Right lobe of liver (tissue), 6 donors: ENCODE results near the gene SPOCD1. TPM values are rescaled to one million over a fixed set of nuclear protein-coding genes. Genes with fewer than 3 reads are reported as not detected.
A peak's percentile ranks its signal among the peaks of the same experiment; 100 is the strongest.

Source experiments
- ATAC-seq, 4 donors: fragments of 200-7000 bp; cut with Tn5 transposase; one replicate each; pipeline ENCODE4 v1.9.1; 2020; ENCODE audit warnings: mild to moderate bottlenecking in 4 of 4, moderate library complexity in 4 of 4
- DNase-seq, 3 donors: peaks; one replicate each; pipeline ENCODE4 v3.0.0-alpha.2; 2020
- H3K27ac ChIP-seq, 3 donors: fragments of 200-600 bp; one replicate each; pipeline ENCODE4 v1.8.0; 2022
- H3K27me3 ChIP-seq, 2 donors: fragments of 200-600 bp; one replicate each; pipeline ENCODE4 v1.8.0; 2022
- H3K36me3 ChIP-seq, 4 donors: fragments of 200-600 bp; sonication (generic) in 1 of 4; one replicate each; pipeline versions ENCODE4 v1.5.1 to v1.8.0; 2017 to 2022; ENCODE audit warnings: control low read depth in 1 of 4
- H3K4me1 ChIP-seq, 4 donors: fragments of 200-600 bp; sonication (generic) in 1 of 4; one replicate each; pipeline versions ENCODE4 v1.5.1 to v1.8.0; 2017 to 2022; ENCODE audit warnings: control low read depth in 1 of 4
- H3K4me3 ChIP-seq, 3 donors: fragments of 200-600 bp; one replicate each; pipeline ENCODE4 v1.8.0; 2022
- H3K9me3 ChIP-seq, 4 donors: fragments of 200-600 bp; sonication (generic) in 1 of 4; one replicate each; pipeline versions ENCODE4 v1.5.1 to v1.8.0; 2017 to 2022; ENCODE audit warnings: control low read depth in 1 of 4
- POLR2A ChIP-seq: fragments of 450-650 bp; IDR thresholded peaks from one replicate; pipeline ENCODE4 v1.6.1; 2017; ENCODE audit warnings: antibody characterized with exemption, mild to moderate bottlenecking
- WGBS: methylation state at CpG from one replicate; pipeline ENCODE4 v1.1.6; 2018; ENCODE audit warnings: low coverage, low lambda C conversion rate; ENCODE audit not compliant: insufficient coverage; ENCODE audit errors: missing lambda C conversion rate; 5-methylcytosine and 5-hydroxymethylcytosine counted together
- intact Hi-C, 2 donors: fragments of 100-400 bp; cut with DNase I; formaldehyde crosslinking; loops; one replicate each; pipeline versions ENCODE4 v1.11.2 to v1.14.1; 2022
- total RNA-seq, 6 experiments: library from RNA; depleted of rRNA in 2 of 6; stranded (reverse); fragments of >200 nt in 2 of 6; fragmentation: NEBNext Ultra II Directional in 3 of 6; extraction: Animal tissue kit (Norgen Biotek cat#: 25700) in 3 of 6; gene quantifications; one replicate each; pipeline versions ENCODE4 v1.1.0 to v1.2.4, GENCODE V29; 2016 to 2023
- TF ChIP-seq, protein P1 (sequence below), 4 donors: fragments of 200-600 bp in 3 of 4; fragments of 450-650 bp in 1 of 4; IDR thresholded peaks; one replicate each; pipeline versions ENCODE4 v1.5.1 to v1.8.0; 2016 to 2022; ENCODE audit warnings: antibody characterized with exemption in 4 of 4, mild to moderate bottlenecking in 2 of 4
- donor health status: DM: no; HTN: yes; CAD: no.
- donor health status: DM: no; HTN: no; CAD: no.
- donor health status: DM: no; HTN: no; CAD: no.
- donor health status: DM: no; HTN: yes; CAD: no.
- donor health status: DM: no; HTN: yes; CAD: no.

Gene SPOCD1
- total RNA-seq, 6 experiments from 2014 or later = 0.15 to 0.74 (median 0.36) TPM; not detected in 2

DNA sequence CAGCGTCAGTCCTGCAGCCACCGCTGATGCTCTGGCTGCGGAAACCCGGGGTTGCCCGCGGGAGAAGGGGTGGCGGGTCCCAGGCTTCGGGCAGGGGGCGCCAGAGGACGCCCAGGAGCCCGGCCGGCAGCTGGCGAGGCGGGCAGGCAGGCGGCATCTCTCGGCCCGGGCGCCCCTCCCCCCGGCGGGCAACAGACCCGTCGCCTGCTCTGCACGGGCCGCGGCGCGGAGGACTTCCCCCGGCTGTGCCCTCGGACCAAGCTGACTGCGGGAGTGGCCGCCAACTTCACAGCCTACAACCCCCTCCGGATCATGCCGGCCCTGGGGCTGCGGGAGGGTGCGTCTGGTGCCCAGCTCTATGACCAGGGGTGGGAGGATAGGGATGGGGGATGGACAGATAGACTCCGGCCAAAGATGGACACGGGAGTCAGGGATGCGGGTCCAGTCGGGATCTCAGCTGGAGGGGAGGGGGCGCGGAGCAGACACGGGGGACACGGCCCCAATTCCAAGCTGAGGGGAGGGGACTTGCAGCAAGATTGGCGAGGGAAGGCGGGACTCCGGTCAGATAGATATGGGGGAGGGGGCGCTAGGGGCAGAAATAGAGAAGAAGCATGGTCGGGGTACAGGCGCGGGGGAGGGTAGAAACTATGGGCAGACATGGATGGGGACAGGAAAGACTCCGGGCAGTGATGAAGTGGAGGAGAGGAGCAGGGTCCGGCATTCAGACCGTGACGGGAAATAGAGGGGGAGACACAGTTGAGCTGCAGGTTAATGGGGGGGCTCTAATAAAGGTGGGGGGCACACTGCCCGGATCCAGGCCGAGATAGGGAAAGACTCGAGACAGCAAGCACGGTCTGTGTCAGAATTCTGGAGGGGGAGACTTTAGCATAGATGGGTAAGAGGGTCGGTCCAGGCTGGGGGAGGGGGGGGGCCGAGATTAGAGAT, 52.8 kb downstream of the SPOCD1 start:
- Histone ChIP-seq H3K27me3 (peaks cover 4 to 16% of the 10 kb centered on the region in 2 donors), H3K4me1 (peaks cover 0 to 12% (median 0%) of the 10 kb centered on the region in 4 donors), H3K36me3 (no peaks in the 10 kb centered on the region), H3K27ac (no peak overlapping the region), H3K9me3 (no peaks in the 10 kb centered on the region), H3K4me3 (no peak overlapping the region)
- intact Hi-C loops = no loop called here
- no peak for TF ChIP-seq POLR2A
- TF ChIP-seq, protein P1, sequence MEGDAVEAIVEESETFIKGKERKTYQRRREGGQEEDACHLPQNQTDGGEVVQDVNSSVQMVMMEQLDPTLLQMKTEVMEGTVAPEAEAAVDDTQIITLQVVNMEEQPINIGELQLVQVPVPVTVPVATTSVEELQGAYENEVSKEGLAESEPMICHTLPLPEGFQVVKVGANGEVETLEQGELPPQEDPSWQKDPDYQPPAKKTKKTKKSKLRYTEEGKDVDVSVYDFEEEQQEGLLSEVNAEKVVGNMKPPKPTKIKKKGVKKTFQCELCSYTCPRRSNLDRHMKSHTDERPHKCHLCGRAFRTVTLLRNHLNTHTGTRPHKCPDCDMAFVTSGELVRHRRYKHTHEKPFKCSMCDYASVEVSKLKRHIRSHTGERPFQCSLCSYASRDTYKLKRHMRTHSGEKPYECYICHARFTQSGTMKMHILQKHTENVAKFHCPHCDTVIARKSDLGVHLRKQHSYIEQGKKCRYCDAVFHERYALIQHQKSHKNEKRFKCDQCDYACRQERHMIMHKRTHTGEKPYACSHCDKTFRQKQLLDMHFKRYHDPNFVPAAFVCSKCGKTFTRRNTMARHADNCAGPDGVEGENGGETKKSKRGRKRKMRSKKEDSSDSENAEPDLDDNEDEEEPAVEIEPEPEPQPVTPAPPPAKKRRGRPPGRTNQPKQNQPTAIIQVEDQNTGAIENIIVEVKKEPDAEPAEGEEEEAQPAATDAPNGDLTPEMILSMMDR (IDR thresholded peaks at IDR 0.05) = peak; percentile 30 to 46 (median 34)
- DNase-seq (peak in 1 of 3 donors; percentile 50), ATAC-seq (peak; percentile 53 to 65 (median 56))
- WGBS = 1% methylated on average over 31 of the region's 60 CpGs

DNA sequence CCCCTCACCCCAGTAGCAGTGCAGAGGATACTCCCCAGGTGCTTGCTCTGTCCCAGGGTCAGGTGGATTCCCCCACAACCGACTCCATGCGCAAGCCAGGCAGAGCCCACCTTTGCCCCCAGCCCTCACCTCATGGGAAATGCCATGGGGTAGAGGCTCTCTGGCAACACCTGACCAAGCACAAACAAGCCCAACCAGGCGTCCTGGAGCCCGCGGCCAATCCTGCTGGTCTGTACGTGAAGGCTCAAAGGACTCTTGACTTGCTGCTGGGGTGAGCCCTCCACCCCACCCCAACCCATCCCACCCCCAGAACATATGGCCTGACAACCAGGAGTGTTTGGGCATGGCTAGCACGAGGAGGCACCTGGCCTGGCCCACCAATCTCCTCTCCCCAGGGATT, 53.5 kb downstream of the SPOCD1 start:
- intact Hi-C loops = no loop called here
- H3K4me3 ChIP-seq = no peak overlapping the region
- no peak for DNase-seq
- WGBS = 11% methylated on average over 4 of the region's 7 CpGs
- no peaks in the 10 kb centered on the region for H3K36me3 ChIP-seq
- H3K27me3 ChIP-seq = peaks cover 4 to 16% of the 10 kb centered on the region in 2 donors
- ATAC-seq = no peak
- H3K27ac ChIP-seq = no peak overlapping the region
- peaks cover 0 to 12% (median 0%) of the 10 kb centered on the region in 4 donors for H3K4me1 ChIP-seq
- H3K9me3 ChIP-seq = no peaks in the 10 kb centered on the region
- TF ChIP-seq, protein P1 (IDR thresholded peaks at IDR 0.05) = no peak
- no peak for TF ChIP-seq POLR2A

DNA sequence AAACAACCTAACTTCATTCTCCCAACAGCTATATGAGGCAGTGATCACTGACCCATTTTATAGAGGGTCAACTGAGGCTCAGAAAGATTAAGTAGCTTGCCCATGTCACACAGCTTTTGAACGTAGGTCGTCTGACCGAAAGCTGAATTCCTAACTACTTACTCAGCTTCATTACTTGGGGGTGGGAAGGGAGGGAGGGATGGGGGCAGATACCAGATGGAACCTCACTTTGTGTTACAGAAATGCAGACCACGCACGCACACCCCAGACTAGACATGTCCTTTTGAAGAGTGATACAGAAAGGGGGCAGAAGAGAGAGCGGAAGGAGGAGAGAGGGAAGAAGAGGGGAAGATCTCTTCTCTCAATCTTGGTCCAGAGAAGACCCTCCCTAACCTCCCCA, 53.9 kb downstream of the SPOCD1 start:
- TF ChIP-seq, protein P1 (IDR thresholded peaks at IDR 0.05) = no peak
- TF ChIP-seq POLR2A = no peak
- Histone ChIP-seq H3K27me3 (peaks cover 4 to 16% of the 10 kb centered on the region in 2 donors), H3K4me3 (no peak overlapping the region), H3K36me3 (no peaks in the 10 kb centered on the region), H3K4me1 (peaks cover 0 to 12% (median 0%) of the 10 kb centered on the region in 4 donors), H3K27ac (no peak overlapping the region), H3K9me3 (no peaks in the 10 kb centered on the region)
- 62% methylated on average over 5 of the region's 6 CpGs for WGBS
- DNase-seq = no peak
- ATAC-seq = no peak
- intact Hi-C loops = no loop called here

DNA sequence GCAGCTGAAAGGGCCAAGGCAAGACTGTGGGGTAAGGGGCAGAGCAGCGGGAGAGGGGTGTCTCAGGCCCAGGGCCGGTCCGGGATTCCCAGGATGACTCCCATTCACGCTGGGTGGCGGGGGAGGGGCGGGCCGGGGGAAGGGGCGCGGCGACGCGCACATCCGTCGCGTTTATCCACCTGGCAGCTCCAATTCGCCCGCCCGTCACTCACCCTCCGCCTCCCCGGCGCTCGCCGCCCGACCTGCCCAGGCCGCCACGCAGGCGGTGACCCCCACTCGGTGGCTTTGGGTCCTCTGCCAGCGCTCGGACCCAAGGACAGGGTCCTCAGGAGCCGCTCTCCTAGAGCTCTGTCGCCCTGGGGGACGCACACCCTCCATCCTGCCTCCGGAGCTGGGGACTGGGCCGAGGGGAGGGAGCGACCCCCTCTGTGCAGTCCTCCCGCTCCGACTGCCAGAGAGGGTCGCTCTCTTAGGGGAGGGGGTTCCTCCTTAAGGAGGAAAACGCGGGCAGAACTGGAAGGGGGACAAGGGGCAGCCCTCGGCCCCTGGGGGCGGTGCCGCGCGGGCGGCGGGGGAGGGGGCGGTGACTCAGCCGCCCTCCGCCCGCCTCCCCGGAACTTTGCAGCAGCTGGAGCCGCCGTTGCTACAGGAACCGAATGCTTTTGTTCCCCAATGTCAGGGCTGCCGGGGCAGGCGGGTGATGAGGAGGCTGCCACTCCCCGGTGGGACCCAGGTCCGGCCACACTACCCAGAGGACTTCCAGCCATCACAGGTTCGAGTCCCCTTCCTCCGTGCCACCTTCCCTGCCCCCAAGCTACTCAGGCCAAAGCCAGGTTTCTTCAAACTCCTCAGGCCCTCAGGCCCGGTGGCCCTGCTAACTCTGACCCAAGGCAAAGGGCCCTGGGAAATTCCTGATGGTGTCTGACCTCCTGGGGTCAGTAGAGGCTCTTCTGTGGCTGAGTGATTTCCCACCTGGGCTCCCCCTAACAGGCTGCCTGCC, 55.1 kb downstream of the SPOCD1 start:
- Histone ChIP-seq H3K27me3 (peaks cover 4 to 16% of the 10 kb centered on the region in 2 donors), H3K27ac (no peak overlapping the region), H3K9me3 (no peaks in the 10 kb centered on the region), H3K36me3 (no peaks in the 10 kb centered on the region), H3K4me3 (peak overlapping the region in 2 of 3 donors; percentile 21), H3K4me1 (peaks cover 0 to 12% (median 0%) of the 10 kb centered on the region in 4 donors)
- DNase-seq (no peak), ATAC-seq (peak in 2 of 4 donors; percentile 11 to 42)
- TF ChIP-seq POLR2A = no peak
- TF ChIP-seq, protein P1 (IDR thresholded peaks at IDR 0.05) = no peak
- intact Hi-C loops = no loop called here
- 4% methylated on average over 8 of the region's 63 CpGs for WGBS
